Subcutaneous abdominal adipose tissue (tissue), 5 donors: Measurements from ENCODE around the gene C14orf132.
A peak's percentile ranks its signal among the peaks of the same experiment; 100 is the strongest.

Experiments
- H3K27ac ChIP-seq: one replicate; pipeline ENCODE4 v1.7.0; 2013; ENCODE audit warnings: low read depth, mild to moderate bottlenecking, inconsistent platforms, low read length, moderate library complexity
- H3K27me3 ChIP-seq, 5 donors: one replicate each; pipeline ENCODE4 v1.7.0; 2013; ENCODE audit warnings: low read length in 5 of 5, inconsistent platforms in 1 of 5; ENCODE audit not compliant: control insufficient read depth in 5 of 5, insufficient read depth in 4 of 5
- H3K36me3 ChIP-seq, 5 donors: one replicate each; pipeline ENCODE4 v1.7.0; 2013; ENCODE audit warnings: low read length in 5 of 5; ENCODE audit not compliant: control insufficient read depth in 5 of 5, insufficient read depth in 5 of 5
- H3K4me1 ChIP-seq, 5 donors: one replicate each; pipeline ENCODE4 v1.7.0; 2013; ENCODE audit warnings: low read length in 5 of 5, mild to moderate bottlenecking in 3 of 5, moderate library complexity in 1 of 5; ENCODE audit not compliant: control insufficient read depth in 5 of 5, insufficient read depth in 5 of 5
- H3K4me3 ChIP-seq, 5 donors: one replicate each; pipeline ENCODE4 v1.7.0; 2013; ENCODE audit warnings: low read length in 5 of 5, low read depth in 1 of 5
- H3K9ac ChIP-seq, 5 donors: one replicate each; pipeline ENCODE4 v1.7.0; 2013; ENCODE audit warnings: low read length in 5 of 5, mild to moderate bottlenecking in 4 of 5, moderate library complexity in 3 of 5
- H3K9me3 ChIP-seq, 5 donors: one replicate each; pipeline ENCODE4 v1.7.0; 2013; ENCODE audit warnings: low read length in 5 of 5; ENCODE audit not compliant: control insufficient read depth in 5 of 5
- donor health status: healthy.
- donor health status: healthy.
- donor health status: healthy.
- donor health status: healthy.
- donor health status: healthy.

Gene C14orf132

GRCh38 chr14:96038558-96038919, 623 bp upstream of the C14orf132 start:
- no peak overlapping the region for H3K9ac ChIP-seq
- H3K27ac ChIP-seq = no peak overlapping the region
- peak overlapping the region; percentile 40 to 77 (median 69) for H3K4me3 ChIP-seq

GRCh38 chr14:96039633-96040311, 610 bp downstream of the C14orf132 start:
- Histone ChIP-seq H3K27me3 (peaks cover 0 to 28% (median 14%) of the 10 kb centered on the region in 5 donors), H3K4me1 (peaks cover 0 to 27% (median 26%) of the 10 kb centered on the region in 5 donors), H3K36me3 (no peaks in the 10 kb centered on the region), H3K27ac (no peak overlapping the region), H3K9me3 (no peaks in the 10 kb centered on the region), H3K9ac (peak overlapping the region in 3 of 5 donors; percentile 21 to 65 (median 56)), H3K4me3 (peak overlapping the region; percentile 41 to 79 (median 73))

More at GRCh38 chr14:96038558-96038919, 623 bp upstream of the C14orf132 start:
- Histone ChIP-seq H3K36me3 (no peaks in the 10 kb centered on the region), H3K9me3 (no peaks in the 10 kb centered on the region), H3K27me3 (peaks cover 0 to 27% (median 14%) of the 10 kb centered on the region in 5 donors), H3K4me1 (peaks cover 0 to 27% (median 26%) of the 10 kb centered on the region in 5 donors)

GRCh38 chr14:96040828-96041371, 1.7 kb downstream of the C14orf132 start:
- Histone ChIP-seq H3K27me3 (peaks cover 0 to 28% (median 14%) of the 10 kb centered on the region in 5 donors), H3K4me3 (peak overlapping the region in 1 of 5 donors; percentile 63), H3K9ac (no peak overlapping the region)

GRCh38 chr14:96042248-96042930, 3.2 kb downstream of the C14orf132 start:
- H3K4me1 ChIP-seq = peaks cover 0 to 27% (median 26%) of the 10 kb centered on the region in 5 donors
- no peaks in the 10 kb centered on the region for H3K36me3 ChIP-seq
- no peak overlapping the region for H3K27ac ChIP-seq
- H3K4me3 ChIP-seq = no peak overlapping the region
- H3K27me3 ChIP-seq = peaks cover 0 to 28% (median 14%) of the 10 kb centered on the region in 5 donors
- peaks cover 0 to 6% (median 3%) of the 10 kb centered on the region in 5 donors for H3K9me3 ChIP-seq
- H3K9ac ChIP-seq = no peak overlapping the region

More at GRCh38 chr14:96040828-96041371, 1.7 kb downstream of the C14orf132 start:
- Histone ChIP-seq H3K27ac (no peak overlapping the region), H3K4me1 (peaks cover 0 to 27% (median 26%) of the 10 kb centered on the region in 5 donors), H3K9me3 (peaks cover 0 to 4% (median 3%) of the 10 kb centered on the region in 5 donors), H3K36me3 (no peaks in the 10 kb centered on the region)

- Histone ChIP-seq H3K4me3 (no peak overlapping the region), H3K36me3 (no peaks in the 10 kb centered on the region), H3K9ac (no peak overlapping the region), H3K27me3 (peaks cover 0 to 15% (median 2%) of the 10 kb centered on the region in 5 donors), H3K27ac (no peak overlapping the region), H3K4me1 (no peaks in the 10 kb centered on the region), H3K9me3 (peaks cover 0 to 6% (median 3%) of the 10 kb centered on the region in 5 donors)
These were observed 7.5 kb downstream of the C14orf132 start for GRCh38 chr14:96046630-96047029.

- H3K36me3 ChIP-seq = no peaks in the 10 kb centered on the region
- peaks cover 0 to 6% (median 3%) of the 10 kb centered on the region in 5 donors for H3K9me3 ChIP-seq
- H3K9ac ChIP-seq = no peak overlapping the region
- no peak overlapping the region for H3K27ac ChIP-seq
- H3K27me3 ChIP-seq = peaks cover 0 to 13% (median 1%) of the 10 kb centered on the region in 5 donors
- no peaks in the 10 kb centered on the region for H3K4me1 ChIP-seq
- no peak overlapping the region for H3K4me3 ChIP-seq
These were observed 7.9 kb downstream of the C14orf132 start for GRCh38 chr14:96047101-96047500.

DNA sequence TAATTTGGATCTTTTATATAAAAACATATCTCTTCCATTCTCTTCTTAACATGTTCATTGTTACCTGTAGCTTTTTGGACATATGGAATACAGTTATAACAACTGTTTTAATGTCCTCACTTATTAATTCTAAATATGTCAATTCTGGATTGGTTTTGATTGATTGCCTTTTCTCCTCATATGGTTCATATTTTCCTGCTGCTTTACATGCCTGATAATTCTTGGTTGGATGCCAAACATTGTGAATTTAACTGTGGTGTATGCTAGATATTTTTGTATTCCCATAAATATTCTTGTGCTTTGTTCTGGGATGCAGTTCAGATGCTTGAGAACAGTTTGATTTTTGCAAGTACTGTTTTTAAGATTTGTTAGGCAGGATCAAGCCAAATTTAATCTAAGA, 10.8 kb downstream of the C14orf132 start:
- peaks cover 0 to 6% (median 3%) of the 10 kb centered on the region in 5 donors for H3K9me3 ChIP-seq
- no peak overlapping the region for H3K4me3 ChIP-seq
- H3K36me3 ChIP-seq = no peaks in the 10 kb centered on the region
- H3K4me1 ChIP-seq = peaks cover 0 to 2% (median 0%) of the 10 kb centered on the region in 5 donors
- H3K27me3 ChIP-seq = peaks cover 0 to 13% (median 3%) of the 10 kb centered on the region in 5 donors
- H3K9ac ChIP-seq = no peak overlapping the region
- no peak overlapping the region for H3K27ac ChIP-seq

DNA sequence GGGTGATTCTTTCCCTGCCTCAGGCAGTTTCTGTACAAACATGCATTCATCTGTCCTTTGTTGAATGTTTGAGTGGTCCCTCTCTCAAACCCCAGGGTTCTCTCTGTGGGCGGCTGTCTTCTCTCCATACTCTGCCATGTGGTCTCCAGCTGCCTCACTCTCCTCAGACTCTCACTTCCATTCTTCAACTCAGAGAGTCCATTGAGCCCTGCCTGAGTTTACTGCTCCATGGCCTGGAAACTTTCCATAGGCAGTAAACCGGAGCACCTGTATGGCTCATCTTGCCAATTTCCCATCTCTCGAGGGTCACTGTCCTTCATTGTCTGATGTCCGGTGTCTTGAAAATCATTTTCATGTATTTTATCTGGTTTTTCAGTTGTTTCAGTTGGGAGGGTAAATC, 11.3 kb downstream of the C14orf132 start:
- H3K27ac ChIP-seq = no peak overlapping the region
- peaks cover 0 to 6% (median 3%) of the 10 kb centered on the region in 5 donors for H3K9me3 ChIP-seq
- H3K27me3 ChIP-seq = peaks cover 0 to 15% (median 3%) of the 10 kb centered on the region in 5 donors
- H3K9ac ChIP-seq = no peak overlapping the region
- H3K36me3 ChIP-seq = no peaks in the 10 kb centered on the region
- no peak overlapping the region for H3K4me3 ChIP-seq
- H3K4me1 ChIP-seq = peaks cover 0 to 6% (median 0%) of the 10 kb centered on the region in 5 donors

DNA sequence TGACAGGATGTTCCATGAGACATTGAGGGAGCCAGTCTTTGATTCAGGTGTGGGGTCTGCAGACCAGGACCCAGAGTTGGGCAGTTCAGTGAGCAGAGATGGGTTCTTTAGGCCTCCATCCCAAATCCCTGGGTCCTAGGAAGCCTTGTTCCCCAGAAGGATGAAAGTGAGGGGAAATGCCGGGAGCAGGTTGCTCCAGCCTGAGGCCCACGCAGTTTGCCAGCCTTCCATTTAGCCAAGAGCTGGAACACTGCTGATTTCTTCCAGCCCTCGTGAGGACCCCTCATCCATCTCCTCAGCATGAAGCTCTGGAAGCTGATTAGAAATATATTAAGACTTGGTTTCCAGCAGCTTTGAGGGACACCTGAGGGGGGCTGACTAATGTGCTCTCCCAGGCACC, 12.1 kb downstream of the C14orf132 start:
- no peaks in the 10 kb centered on the region for H3K9me3 ChIP-seq
- no peak overlapping the region for H3K4me3 ChIP-seq
- peaks cover 0 to 13% (median 0%) of the 10 kb centered on the region in 5 donors for H3K4me1 ChIP-seq
- H3K27ac ChIP-seq = no peak overlapping the region
- H3K27me3 ChIP-seq = peaks cover 0 to 15% (median 3%) of the 10 kb centered on the region in 5 donors
- H3K9ac ChIP-seq = no peak overlapping the region
- no peaks in the 10 kb centered on the region for H3K36me3 ChIP-seq
